ENCODE measurements around the gene YRDC. TPM values are rescaled to one million over a fixed set of nuclear protein-coding genes. Genes with fewer than 3 reads are reported as not detected.
"Not testable (repeated sequence)": the region's sequence is repeated elsewhere in the genome, so short reads cannot be mapped to it uniquely, and the experiment has no call there.

YRDC gene
- total RNA-seq, 1 donor from 2014 or later: 5.7 TPM

DNA sequence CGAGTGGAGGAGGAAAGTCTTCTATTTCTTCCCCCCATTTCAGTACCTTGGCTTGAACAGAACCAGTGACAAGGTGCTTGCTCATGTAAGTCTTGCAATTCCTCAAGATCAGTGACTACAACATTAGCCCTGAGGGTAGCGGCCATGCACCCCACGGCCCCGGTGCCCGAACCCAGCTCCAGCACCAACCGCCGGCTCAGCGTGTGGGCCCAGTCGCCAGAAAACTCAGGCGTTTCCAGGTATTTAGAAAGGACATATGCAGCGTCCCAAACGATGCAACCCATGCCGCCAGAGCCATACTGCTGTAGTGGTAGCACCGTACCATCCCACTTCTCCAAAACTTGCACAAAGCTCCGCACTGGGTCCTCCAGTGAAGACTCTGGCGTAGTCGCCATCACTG lies 25.5 kb downstream of the YRDC start:
- H3K27me3 ChIP-seq (ENCODE audit: low read depth): peaks cover 84% of the 10 kb centered on the region
- H3K36me3 ChIP-seq: no peaks in the 10 kb centered on the region
- H3K9me3 ChIP-seq (replicated peaks): no peaks in the 10 kb centered on the region
- no peaks in the 10 kb centered on the region for H3K4me1 ChIP-seq
- no peak overlapping the region for H3K4me3 ChIP-seq
- DNase-seq: no peak
- intact Hi-C loops (cut with micrococcal nuclease): no loop called here
- TF ChIP-seq, protein P1, sequence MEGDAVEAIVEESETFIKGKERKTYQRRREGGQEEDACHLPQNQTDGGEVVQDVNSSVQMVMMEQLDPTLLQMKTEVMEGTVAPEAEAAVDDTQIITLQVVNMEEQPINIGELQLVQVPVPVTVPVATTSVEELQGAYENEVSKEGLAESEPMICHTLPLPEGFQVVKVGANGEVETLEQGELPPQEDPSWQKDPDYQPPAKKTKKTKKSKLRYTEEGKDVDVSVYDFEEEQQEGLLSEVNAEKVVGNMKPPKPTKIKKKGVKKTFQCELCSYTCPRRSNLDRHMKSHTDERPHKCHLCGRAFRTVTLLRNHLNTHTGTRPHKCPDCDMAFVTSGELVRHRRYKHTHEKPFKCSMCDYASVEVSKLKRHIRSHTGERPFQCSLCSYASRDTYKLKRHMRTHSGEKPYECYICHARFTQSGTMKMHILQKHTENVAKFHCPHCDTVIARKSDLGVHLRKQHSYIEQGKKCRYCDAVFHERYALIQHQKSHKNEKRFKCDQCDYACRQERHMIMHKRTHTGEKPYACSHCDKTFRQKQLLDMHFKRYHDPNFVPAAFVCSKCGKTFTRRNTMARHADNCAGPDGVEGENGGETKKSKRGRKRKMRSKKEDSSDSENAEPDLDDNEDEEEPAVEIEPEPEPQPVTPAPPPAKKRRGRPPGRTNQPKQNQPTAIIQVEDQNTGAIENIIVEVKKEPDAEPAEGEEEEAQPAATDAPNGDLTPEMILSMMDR (IDR thresholded peaks at IDR 0.05; ENCODE audit: borderline replicate concordance): no peak
- H3K27ac ChIP-seq (replicated peaks): no peak overlapping the region

DNA sequence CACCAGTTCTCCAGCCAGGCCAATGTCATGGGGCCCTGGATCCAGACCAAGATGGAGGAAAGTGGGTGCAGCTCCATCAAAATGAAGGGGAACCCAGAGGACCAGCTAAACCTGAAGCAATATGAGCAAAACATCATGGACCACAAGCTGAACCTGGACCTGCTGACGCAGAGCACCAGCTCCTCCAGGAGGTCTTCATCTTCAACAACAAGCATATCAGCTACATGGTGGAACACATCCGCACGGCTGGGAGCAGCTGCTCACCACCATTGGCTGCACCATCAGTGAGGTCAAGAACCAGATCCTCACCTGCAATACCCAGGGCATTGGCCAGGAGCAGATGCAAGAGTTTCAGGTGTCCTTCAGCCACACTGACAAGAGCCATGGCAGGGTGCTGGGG lies 29.4 kb downstream of the YRDC start:
- no peak overlapping the region for H3K27ac ChIP-seq (replicated peaks)
- no peaks in the 10 kb centered on the region for H3K9me3 ChIP-seq (replicated peaks)
- no peaks in the 10 kb centered on the region for H3K36me3 ChIP-seq
- TF ChIP-seq, protein P1 (IDR thresholded peaks at IDR 0.05; ENCODE audit: borderline replicate concordance): no peak
- intact Hi-C loops (cut with micrococcal nuclease): no loop called here
- peaks cover 72% of the 10 kb centered on the region for H3K27me3 ChIP-seq (ENCODE audit: low read depth)
- no peaks in the 10 kb centered on the region for H3K4me1 ChIP-seq
- H3K4me3 ChIP-seq: no peak overlapping the region
- DNase-seq: no peak

DNA sequence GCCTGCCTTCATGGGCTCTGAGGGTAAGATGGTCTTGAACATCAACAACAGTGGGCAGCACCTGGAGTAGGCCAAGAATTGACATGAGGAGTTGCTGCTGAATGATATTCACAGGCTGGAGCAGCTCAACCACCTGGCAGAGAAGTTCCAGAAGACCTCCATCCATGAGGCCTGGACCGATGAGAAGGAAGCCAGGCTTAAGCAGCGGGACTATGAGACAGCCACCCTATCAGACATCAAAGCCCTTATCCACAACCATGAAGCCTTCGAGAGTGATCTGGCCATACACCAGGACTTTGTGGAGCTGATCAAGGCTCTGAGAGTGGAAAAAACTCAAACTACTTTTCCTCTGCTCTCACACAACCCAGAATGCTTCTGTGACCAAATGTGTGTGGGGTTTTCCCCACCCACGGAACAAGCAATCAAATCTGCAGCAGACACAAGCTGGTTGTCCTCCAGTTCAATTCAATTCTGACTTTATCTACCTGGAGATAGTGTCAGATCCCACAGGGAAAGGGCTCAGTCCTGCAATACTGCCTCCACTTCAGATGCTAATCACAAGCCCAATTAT lies 31.0 kb downstream of the YRDC start:
- no peaks in the 10 kb centered on the region for H3K36me3 ChIP-seq
- no peaks in the 10 kb centered on the region for H3K4me1 ChIP-seq
- no peaks in the 10 kb centered on the region for H3K9me3 ChIP-seq (replicated peaks)
- TF ChIP-seq, protein P1 (IDR thresholded peaks at IDR 0.05; ENCODE audit: borderline replicate concordance): no peak
- intact Hi-C loops (cut with micrococcal nuclease): no loop called here
- DNase-seq: no peak
- H3K27ac ChIP-seq (replicated peaks): no peak overlapping the region
- peaks cover 57% of the 10 kb centered on the region for H3K27me3 ChIP-seq (ENCODE audit: low read depth)
- H3K4me3 ChIP-seq: no peak overlapping the region

DNA sequence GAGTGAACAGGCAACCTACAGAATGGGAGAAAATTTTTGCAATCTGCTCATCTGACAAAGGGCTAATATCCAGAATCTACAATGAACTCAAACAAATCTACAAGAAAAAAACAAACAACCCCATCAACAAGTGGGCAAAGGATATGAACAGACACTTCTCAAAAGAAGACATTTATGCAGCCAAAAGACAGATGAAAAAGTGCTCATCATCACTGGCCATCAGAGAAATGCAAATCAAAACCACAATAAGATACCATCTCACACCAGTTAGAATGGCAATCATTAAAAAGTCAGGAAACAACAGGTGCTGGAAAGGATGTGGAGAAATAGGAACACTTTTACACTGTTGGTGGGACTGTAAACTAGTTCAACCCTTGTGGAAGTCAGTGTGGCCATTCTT lies 36.6 kb downstream of the YRDC start:
- H3K27ac ChIP-seq (replicated peaks); H3K36me3 ChIP-seq; H3K4me1 ChIP-seq; H3K4me3 ChIP-seq; intact Hi-C loops (cut with micrococcal nuclease); DNase-seq; H3K9me3 ChIP-seq (replicated peaks): not testable (repeated sequence)
- H3K27me3 ChIP-seq (ENCODE audit: low read depth): peaks cover 66% of the 10 kb centered on the region

DNA sequence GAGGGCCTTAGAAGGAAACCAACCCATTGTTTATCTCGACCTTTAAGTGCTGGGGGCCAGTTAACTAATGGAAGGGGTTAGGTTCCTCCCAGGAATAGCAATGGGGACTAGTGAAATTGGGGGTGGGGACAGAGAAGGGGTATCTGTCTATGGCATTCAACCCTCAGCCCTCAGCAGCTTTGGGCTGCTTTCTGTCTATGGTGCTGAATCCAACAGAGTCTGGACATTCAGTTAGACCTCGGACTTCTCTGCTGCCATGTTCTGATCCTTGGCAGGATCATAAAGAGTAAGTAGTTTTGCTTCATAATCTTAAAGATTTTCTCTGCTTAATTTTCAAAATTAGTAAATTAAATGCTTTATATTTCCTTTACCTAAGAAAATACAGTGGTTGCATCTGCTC lies 40.5 kb downstream of the YRDC start:
- peaks cover 84% of the 10 kb centered on the region for H3K27me3 ChIP-seq (ENCODE audit: low read depth)
- H3K4me1 ChIP-seq: no peaks in the 10 kb centered on the region
- TF ChIP-seq, protein P1 (IDR thresholded peaks at IDR 0.05; ENCODE audit: borderline replicate concordance): no peak
- H3K9me3 ChIP-seq (replicated peaks): no peaks in the 10 kb centered on the region
- H3K4me3 ChIP-seq: no peak overlapping the region
- H3K36me3 ChIP-seq: no peaks in the 10 kb centered on the region
- intact Hi-C loops (cut with micrococcal nuclease): no loop called here
- DNase-seq: no peak
- H3K27ac ChIP-seq (replicated peaks): no peak overlapping the region

DNA sequence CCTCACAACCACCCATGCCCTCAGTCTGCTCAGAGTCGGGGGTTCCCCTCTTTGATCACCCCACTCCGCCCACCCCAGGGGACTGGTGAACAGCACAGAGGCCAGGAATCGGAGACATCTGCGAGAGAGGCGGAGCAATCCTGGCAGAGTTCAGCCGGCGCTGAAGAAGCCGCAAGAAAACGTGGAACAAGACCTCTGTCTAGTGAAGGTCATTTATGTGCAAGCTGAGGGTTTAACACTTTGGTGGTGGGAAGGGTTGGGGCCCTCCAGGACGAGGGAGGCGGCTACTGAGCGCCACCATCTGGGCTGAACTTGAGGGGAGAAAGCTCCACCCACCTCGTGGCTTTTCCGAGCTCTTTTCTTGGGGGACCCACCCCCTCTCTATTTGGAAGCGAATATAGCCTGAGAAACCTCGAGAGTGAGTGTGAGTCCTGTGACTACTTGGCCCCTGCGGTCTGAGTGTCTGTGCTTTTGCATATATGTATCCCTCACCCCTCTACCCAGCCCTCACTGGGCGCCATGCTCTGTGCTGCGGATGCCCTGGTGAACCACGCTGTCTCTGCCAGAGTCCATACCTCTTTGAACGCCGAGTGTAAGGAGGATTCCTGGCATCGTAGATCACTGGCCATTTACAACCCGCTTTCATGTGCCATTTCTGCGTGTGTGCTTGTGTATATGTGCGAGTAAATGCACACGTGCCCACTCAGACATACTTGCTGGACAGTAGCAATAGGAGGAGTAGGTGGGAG lies 41.9 kb downstream of the YRDC start:
- Histone ChIP-seq H3K27ac (replicated peaks) (no peak overlapping the region), H3K4me1 (no peaks in the 10 kb centered on the region), H3K9me3 (replicated peaks) (no peaks in the 10 kb centered on the region), H3K4me3 (no peak overlapping the region), H3K36me3 (no peaks in the 10 kb centered on the region), H3K27me3 (ENCODE audit: low read depth) (peaks cover 98% of the 10 kb centered on the region)
- TF ChIP-seq, protein P1 (IDR thresholded peaks at IDR 0.05; ENCODE audit: borderline replicate concordance): no peak
- DNase-seq: no peak
- intact Hi-C loops (cut with micrococcal nuclease): no loop called here
